Measurements from ENCODE around the gene AIFM3. TPM values are rescaled to one million over a fixed set of nuclear protein-coding genes. Genes with fewer than 3 reads are reported as not detected.

AIFM3 gene
- total and polyA plus RNA-seq, 2 of the 13 experiments (the other 11 are each of a cell fraction or from before 2014, with no cell fraction given), result 9.0 to 15.3 TPM

GRCh38 chr22:20953668-20954500 is 13.2 kb upstream of the AIFM3 start (continued):
- no peak for TF ChIP-seq NR1H2 (CRISPR knock-in tag; IDR thresholded peaks at IDR 0.05; ENCODE audit: borderline replicate concordance, low read depth)
- TF ChIP-seq IKZF1 (IDR thresholded peaks at IDR 0.05), result no peak
- TF ChIP-seq ONECUT2 (CRISPR knock-in tag; IDR thresholded peaks at IDR 0.05), result no peak
- TF ChIP-seq POLR2AphosphoS2 (IDR thresholded peaks at IDR 0.05; ENCODE audit: low read depth, low read length), result no peak
- TF ChIP-seq RFXAP (CRISPR knock-in tag; IDR thresholded peaks at IDR 0.05; ENCODE audit: borderline replicate concordance), result no peak
- no peak for TF ChIP-seq LBX2 (CRISPR knock-in tag; IDR thresholded peaks at IDR 0.05; ENCODE audit: borderline replicate concordance)
- no peak for TF ChIP-seq HNRNPK (IDR thresholded peaks at IDR 0.05; ENCODE audit: low read depth, low read length, poor library complexity, severe bottlenecking)
- no peak for TF ChIP-seq SATB2 (CRISPR knock-in tag; IDR thresholded peaks at IDR 0.05)
- TF ChIP-seq SCMH1 (CRISPR knock-in tag; IDR thresholded peaks at IDR 0.05; ENCODE audit: borderline replicate concordance), result no peak
- no peak for TF ChIP-seq JUNB (CRISPR knock-in tag; IDR thresholded peaks at IDR 0.05; ENCODE audit: borderline replicate concordance)
- no peak; the same call in 1 of the 2 replicates for TF ChIP-seq KAT8 (CRISPR knock-in tag; IDR thresholded peaks at IDR 0.05)
- TF ChIP-seq POLR2AphosphoS5 (IDR thresholded peaks at IDR 0.05; ENCODE audit: low read depth, low read length), result peak; percentile 25; the same call in 1 of the 2 replicates
- no peak for TF ChIP-seq AHDC1 (CRISPR knock-in tag; IDR thresholded peaks at IDR 0.05; ENCODE audit: borderline replicate concordance)
- peak in 1 of 2 experiments; percentile 55; a peak in 1 of 4 replicates for TF ChIP-seq EP300 (IDR thresholded peaks at IDR 0.05; ENCODE audit: low read depth in 2 of 2, low read length in 2 of 2)
- no peak for TF ChIP-seq EP300 (CRISPR knock-in tag; IDR thresholded peaks at IDR 0.05; ENCODE audit: borderline replicate concordance)
- TF ChIP-seq RNF219 (CRISPR knock-in tag; IDR thresholded peaks at IDR 0.05), result no peak
- TF ChIP-seq SNRNP70 (IDR thresholded peaks at IDR 0.05; ENCODE audit: low read depth, low read length), result no peak
- no peak for TF ChIP-seq ZNF552 (CRISPR knock-in tag; IDR thresholded peaks at IDR 0.05; ENCODE audit: borderline replicate concordance)
- TF ChIP-seq KDM4B (CRISPR knock-in tag; IDR thresholded peaks at IDR 0.05), result no peak
- TF ChIP-seq MYC (CRISPR knock-in tag; IDR thresholded peaks at IDR 0.05; ENCODE audit: borderline replicate concordance), result no peak
